Measurements from ENCODE around the gene DMAC1.

Gene DMAC1

DNA sequence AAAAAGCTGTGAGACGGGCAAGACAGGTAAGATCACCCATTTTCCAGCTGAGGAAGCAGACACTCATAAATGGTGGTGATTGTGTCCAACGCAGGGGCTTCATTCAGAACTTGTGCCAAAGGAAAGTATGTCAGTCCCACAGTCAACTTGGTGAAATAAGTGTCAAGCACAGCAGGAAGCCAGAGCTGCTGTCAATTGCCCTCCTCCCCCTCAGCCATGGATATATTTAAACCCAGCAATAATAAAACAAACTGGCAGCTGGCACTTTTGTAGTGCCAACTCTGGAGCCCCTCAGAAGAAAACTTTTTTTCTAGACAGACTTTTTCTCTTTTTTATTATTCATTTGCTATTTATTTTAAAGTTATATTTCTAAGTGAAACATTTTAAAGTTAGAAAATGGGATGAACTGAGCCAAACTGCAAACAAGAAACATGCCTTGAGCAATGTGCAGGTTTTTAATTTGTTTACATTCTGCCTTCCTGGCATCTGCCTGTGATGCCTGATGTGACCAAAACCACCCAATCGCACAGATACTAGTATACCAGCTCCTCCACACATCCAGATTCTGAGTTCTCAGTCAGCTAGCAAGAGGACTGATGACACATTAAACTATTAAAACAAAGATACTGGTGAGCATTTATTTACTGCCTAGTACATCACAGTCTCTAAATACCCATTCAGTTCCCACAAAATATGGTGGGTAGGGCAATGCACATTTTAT lies 17.0 kb downstream of the DMAC1 start:
- no peak for DNase-seq

DNA sequence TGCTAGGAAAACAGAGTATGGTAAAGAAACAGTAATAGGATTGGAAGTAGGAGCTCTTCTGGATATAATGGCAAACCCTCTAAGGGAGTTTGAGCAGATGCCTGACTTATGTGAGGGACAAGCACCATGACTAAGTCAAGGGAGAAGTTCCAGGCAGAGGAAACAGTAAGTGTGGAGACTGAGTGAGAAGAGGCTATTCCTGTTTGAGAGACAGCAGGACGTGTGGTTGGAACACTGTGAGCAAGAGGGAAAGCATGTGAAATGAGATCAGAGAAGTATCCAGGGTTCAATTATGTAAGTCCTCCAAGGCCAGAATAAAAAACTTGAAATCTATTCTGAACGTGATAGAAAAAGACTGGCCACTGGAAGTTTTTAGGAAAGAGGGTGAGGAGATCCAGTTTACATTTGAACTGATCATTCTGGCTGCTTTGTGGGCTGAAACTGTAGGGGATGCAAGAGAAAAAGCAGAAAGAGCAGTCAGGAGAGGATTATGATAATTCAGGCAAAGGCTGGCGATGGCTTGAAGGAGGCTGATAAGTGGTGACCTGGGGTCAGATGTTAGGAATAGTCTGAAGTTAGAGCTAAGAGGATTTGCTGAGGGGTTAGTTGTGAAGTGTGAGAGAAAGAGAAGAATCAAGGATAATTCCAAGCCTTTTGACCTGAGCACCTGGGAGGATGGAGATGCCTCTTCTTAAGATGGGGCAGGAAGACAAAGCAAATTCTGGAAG lies 19.2 kb downstream of the DMAC1 start:
- DNase-seq: no peak

GRCh38 chr9:7778851-7779600 lies 20.6 kb downstream of the DMAC1 start:
- no peak for DNase-seq

DNA sequence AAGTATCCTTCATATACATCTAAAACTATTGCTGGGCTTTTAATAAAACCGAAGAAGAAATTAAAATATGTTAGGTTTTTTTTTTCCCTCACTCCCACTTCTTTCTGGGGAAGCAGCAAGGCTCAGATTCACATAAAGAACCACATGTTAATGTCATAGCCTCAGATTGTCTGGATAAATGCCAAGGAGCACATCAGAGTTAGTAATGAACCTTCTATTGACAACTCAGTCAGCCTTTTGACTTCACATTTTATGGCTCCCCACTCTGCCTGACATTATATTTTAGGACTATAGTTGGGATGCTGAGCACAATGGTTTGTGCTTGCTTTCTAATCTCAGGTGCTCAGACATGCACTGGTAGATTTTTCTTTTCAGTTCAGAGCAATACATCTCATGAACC lies 21.8 kb downstream of the DMAC1 start:
- DNase-seq: no peak

DNA sequence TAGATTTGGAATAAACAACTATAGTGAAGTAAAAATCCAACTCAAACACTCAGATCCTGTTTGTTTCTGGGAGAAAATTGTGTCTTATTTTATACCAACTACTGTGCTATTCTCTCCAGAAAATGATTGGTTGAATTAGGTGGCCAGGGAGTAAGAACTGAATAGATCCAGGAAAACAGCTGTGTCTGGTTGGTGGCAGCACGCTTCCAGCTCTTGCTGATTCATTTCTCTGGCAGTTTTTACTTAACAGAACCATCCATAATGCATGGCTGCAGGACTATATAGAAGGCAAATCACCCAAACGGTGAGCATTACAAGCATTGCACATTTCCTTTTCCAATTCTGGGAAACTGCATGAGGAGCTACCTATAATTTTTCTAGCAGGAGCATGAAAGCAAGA lies 29.5 kb downstream of the DMAC1 start:
- no peak for DNase-seq

GRCh38 chr9:7762600-7762999 lies 37.0 kb downstream of the DMAC1 start:
- no peak for DNase-seq

GRCh38 chr9:7760014-7760415 lies 39.6 kb downstream of the DMAC1 start:
- no peak for DNase-seq

GRCh38 chr9:7756088-7756487 lies 43.5 kb downstream of the DMAC1 start:
- peak; percentile 79 for DNase-seq

DNA sequence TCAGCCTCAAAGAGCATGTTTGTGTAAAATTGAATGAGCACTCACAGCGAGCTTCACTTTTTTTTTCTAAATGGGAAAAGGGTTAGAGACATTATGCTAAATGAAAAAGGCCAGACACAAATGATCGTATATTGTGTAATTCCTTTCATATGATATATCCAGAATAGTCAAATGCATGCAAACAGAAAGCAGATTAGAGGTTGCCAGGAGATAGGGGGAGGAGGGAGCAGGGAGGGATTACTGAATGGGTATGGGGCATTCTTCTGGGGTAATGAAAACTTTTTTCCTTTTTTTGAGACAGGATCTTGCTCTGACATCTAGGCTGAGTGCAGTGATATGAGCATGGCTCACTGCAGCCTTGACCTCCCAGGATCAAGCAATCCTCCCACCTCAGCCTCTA lies 47.1 kb downstream of the DMAC1 start:
- DNase-seq: no peak

Data from activated CD4-positive, alpha-beta T cell treated with anti-CD3 and anti-CD28 coated beads, Interleukin-2, Interleukin-6, amounts not matched to agents 100 ng/mL and 50 ng/mL, durations not matched to agents 16 hours and 8 hours (primary cell).